HepG2 (cell line): ENCODE results near the gene CCL17. TPM values are rescaled to one million over a fixed set of nuclear protein-coding genes. Genes with fewer than 3 reads are reported as not detected.

Experiments
- ADNP ChIP-seq: sonication (generic); formaldehyde crosslinking; IDR thresholded peaks from 2 replicates; pipeline ENCODE4 v1.4.0; 2020; ENCODE audit warnings: missing genetic modification reagents
- ARNTL ChIP-seq: sonication (generic); formaldehyde crosslinking; IDR thresholded peaks from 2 replicates; pipeline ENCODE4 v1.4.0; 2020; ENCODE audit warnings: mild to moderate bottlenecking, missing genetic modification reagents
- BRCA1 ChIP-seq: sonication (generic); formaldehyde crosslinking; IDR thresholded peaks from 2 replicates; pipeline ENCODE4 v1.4.0; 2020; ENCODE audit warnings: missing genetic modification reagents
- HMGXB3 ChIP-seq: sonication (generic); formaldehyde crosslinking; IDR thresholded peaks from 2 replicates; pipeline ENCODE4 v1.4.0; 2020; ENCODE audit warnings: missing genetic modification reagents, borderline replicate concordance
- KDM3A ChIP-seq: IDR thresholded peaks from 2 replicates; pipeline ENCODE4 v1.6.1; 2018; ENCODE audit warnings: low read depth, missing compliant biosample characterization
- MIER3 ChIP-seq: IDR thresholded peaks from 2 replicates; pipeline ENCODE4 v1.6.1; 2016; ENCODE audit warnings: missing compliant biosample characterization, borderline replicate concordance
- NAIF1 ChIP-seq: sonication (generic); formaldehyde crosslinking; IDR thresholded peaks from 2 replicates; pipeline ENCODE4 v1.5.0; 2020; ENCODE audit warnings: mild to moderate bottlenecking, missing genetic modification reagents, borderline replicate concordance
- NR2F6 ChIP-seq, 2 experiments: IDR thresholded peaks; 2 replicates each; pipeline ENCODE4 v1.6.1; 2016; ENCODE audit warnings: antibody characterized with exemption in 1 of 2, mild to moderate bottlenecking in 1 of 2
- REXO4 ChIP-seq: sonication (generic); formaldehyde crosslinking; IDR thresholded peaks from 2 replicates; pipeline ENCODE4 v1.8.0; 2022; ENCODE audit warnings: missing genetic modification reagents, mild to moderate bottlenecking, borderline replicate concordance
- SIN3B ChIP-seq: fragments of 150-350 bp; IDR thresholded peaks from 2 replicates; pipeline ENCODE4 v1.6.1; 2014; ENCODE audit warnings: low read length
- ZBTB10 ChIP-seq: sonication (generic); formaldehyde crosslinking; IDR thresholded peaks from 2 replicates; pipeline ENCODE4 v1.4.0; 2020; ENCODE audit warnings: missing genetic modification reagents, borderline replicate concordance
- ZNF407 ChIP-seq: sonication (generic); formaldehyde crosslinking; IDR thresholded peaks from one replicate; pipeline ENCODE4 v1.5.1; 2020; ENCODE audit warnings: mild to moderate bottlenecking, missing genetic modification reagents; ENCODE audit errors: not compliant biosample characterization
- ZNF776 ChIP-seq: sonication (generic); formaldehyde crosslinking; IDR thresholded peaks from 2 replicates; pipeline ENCODE4 v1.4.0; 2020; ENCODE audit warnings: mild to moderate bottlenecking, missing genetic modification reagents
- polyA plus RNA-seq, 8 experiments: library from polyadenylated mRNA; depleted of rRNA in 3 of 8; stranded (reverse) in 7 of 8; unstranded in 1 of 8; fragments of >200 nt; fragmentation: Illumina TruSeq in 4 of 8; extraction: Trizol in 4 of 8; gene quantifications; 2 replicates each; pipeline versions ENCODE4 v1.2.1 to v1.2.3, GENCODE V29; 2011 to 2016; ENCODE audit warnings: low read depth in 4 of 8, missing spikeins in 1 of 8, mixed read lengths in 1 of 8; ENCODE audit not compliant: insufficient read depth in 1 of 8
- total RNA-seq, 5 experiments: library from RNA; depleted of rRNA; stranded (reverse); fragments of >200 nt; fragmentation: Illumina TruSeq; extraction: Trizol; gene quantifications; 2 replicates each; pipeline ENCODE4 v1.2.3, GENCODE V29; 2016; ENCODE audit warnings: low read depth in 1 of 5

CCL17 gene
- total and polyA plus RNA-seq, 2 of the 13 experiments (the other 11 are each of a cell fraction or from before 2014, with no cell fraction given) = not detected

- TF ChIP-seq ADNP (CRISPR knock-in tag) (no peak), ARNTL (CRISPR knock-in tag) (peak; percentile 81), BRCA1 (CRISPR knock-in tag) (peak; percentile 93), ZNF776 (CRISPR knock-in tag) (peak; percentile 90), REXO4 (CRISPR knock-in tag) (no peak), NR2F6 (IDR thresholded peaks at IDR 0.05) (no peak; the same call in 1 of the 2 replicates), NR2F6 (CRISPR knock-in tag; IDR thresholded peaks at IDR 0.05) (peak; percentile 78), ZBTB10 (CRISPR knock-in tag) (peak; percentile 73; the same call in 1 of the 2 replicates), HMGXB3 (CRISPR knock-in tag) (peak; percentile 75; the same call in 1 of the 2 replicates), SIN3B (peak; percentile 80), NAIF1 (CRISPR knock-in tag) (peak; percentile 89), ZNF407 (CRISPR knock-in tag) (no peak), MIER3 (CRISPR knock-in tag) (peak; percentile 93; the same call in 1 of the 2 replicates), KDM3A (CRISPR knock-in tag) (peak; percentile 86)
Observed at GRCh38 chr16:57462209-57462977, 57.8 kb downstream of the CCL17 start, which contains the start of gene POLR2C (continued).
